HepG2 (cell line): ENCODE data around the gene ERC1. TPM values are rescaled to one million over a fixed set of nuclear protein-coding genes. Genes with fewer than 3 reads are reported as not detected.

Experiments
- ATAC-seq: fragments of 200-7000 bp; cut with Tn5 transposase; 3 replicates; pipeline ENCODE4 v1.9.1; 2020; ENCODE audit warnings: mild to moderate bottlenecking, moderate library complexity
- BruUV-seq: library from RNA; stranded (reverse); fragments of 400-500 nt; replicated peaks from 2 replicates; lab custom pipeline; 2021; lab: Mats Ljungman, UMichigan
- CTCF ChIA-PET: fragments of 300-600 bp; formaldehyde crosslinking; extraction: SDS; loops from one replicate; lab custom pipeline; 2021; ENCODE audit warnings: low total read pairs, inconsistent platforms, low intra/inter-chr PET ratio; lab: Yijun Ruan, JAX
- POLR2A ChIA-PET: fragments of 350-600 bp; sonication (Branson Sonifier 250); formaldehyde crosslinking; loops from one replicate; lab custom pipeline; 2020; ENCODE audit warnings: antibody characterized with exemption, inconsistent platforms; lab: Yijun Ruan, JAX
- DNase-seq: peaks from one replicate; pipeline ENCODE4 v3.0.0-alpha.2; 2015; ENCODE audit warnings: low spot score
- FAIRE-seq: peaks from 3 replicates; lab custom pipeline; 2011; peaks lifted over from hg19 to GRCh38; lab: Jason Lieb, UNC
- H2AFZ ChIP-seq: one replicate; pipeline ENCODE4 v1.6.1; 2011; ENCODE audit warnings: low read length, inconsistent platforms
- H3K27ac ChIP-seq: fragments of 300-600 bp; 3 replicates; pipeline ENCODE4 v1.8.0; 2011; ENCODE audit warnings: mixed run types, mild to moderate bottlenecking, mixed read lengths, low read length, inconsistent platforms; ENCODE audit not compliant: insufficient read depth; ENCODE audit errors: extremely low read length
- H3K27me3 ChIP-seq, 2 experiments: fragments of 200-600 bp in 1 of 2; 2 replicates in 1 of 2; 3 replicates in 1 of 2; pipeline versions ENCODE4 v1.6.0 to v1.8.0; 2011; ENCODE audit warnings: low read length in 2 of 2, mild to moderate bottlenecking in 2 of 2, moderate library complexity in 2 of 2, inconsistent platforms in 1 of 2; ENCODE audit not compliant: insufficient read depth in 2 of 2, control insufficient read depth in 1 of 2
- H3K36me3 ChIP-seq, 2 experiments: fragments of 200-600 bp in 1 of 2; replicated peaks in 1 of 2; 2 replicates in 1 of 2; 3 replicates in 1 of 2; pipeline versions ENCODE4 v1.5.1 to v1.8.0; 2011; ENCODE audit warnings: low read length in 2 of 2, inconsistent platforms in 1 of 2; ENCODE audit not compliant: insufficient read depth in 2 of 2, control insufficient read depth in 1 of 2
- H3K4me1 ChIP-seq: 2 replicates; pipeline ENCODE4 v1.5.1; 2012; ENCODE audit warnings: low read length, inconsistent platforms; ENCODE audit not compliant: insufficient read depth
- H3K4me2 ChIP-seq: 2 replicates; pipeline ENCODE4 v1.6.0; 2011; ENCODE audit warnings: low read depth, low read length, inconsistent platforms
- H3K4me3 ChIP-seq, 3 experiments: fragments of 200-600 bp in 1 of 3; sonication (generic), shearing (Covaris generic) in 1 of 3; replicated peaks in 1 of 3; 2 replicates each; pipeline ENCODE4 v1.5.1; 2011 to 2016; ENCODE audit warnings: low read length in 3 of 3, inconsistent platforms in 2 of 3, low read depth in 2 of 3, mild to moderate bottlenecking in 2 of 3, control low read depth in 1 of 3, mixed read lengths in 1 of 3; ENCODE audit not compliant: insufficient read depth in 1 of 3
- H3K79me2 ChIP-seq: one replicate; pipeline ENCODE4 v1.6.1; 2011; ENCODE audit warnings: low read length, inconsistent platforms; ENCODE audit not compliant: insufficient read depth
- H3K9ac ChIP-seq: 2 replicates; pipeline ENCODE4 v1.6.0; 2011; ENCODE audit warnings: mild to moderate bottlenecking, low read depth, low read length, inconsistent platforms; ENCODE audit not compliant: insufficient read depth
- H3K9me3 ChIP-seq: 2 replicates; pipeline ENCODE4 v1.5.1; 2012; ENCODE audit warnings: mild to moderate bottlenecking, low read length
- H4K20me1 ChIP-seq: 2 replicates; pipeline ENCODE4 v1.6.0; 2011; ENCODE audit warnings: inconsistent platforms, mild to moderate bottlenecking, low read length, moderate library complexity; ENCODE audit not compliant: insufficient read depth
- DMAP1 ChIP-seq: IDR thresholded peaks from 2 replicates; pipeline ENCODE4 v1.6.1; 2016
- FOSL2 ChIP-seq: sonication (generic); formaldehyde crosslinking; IDR thresholded peaks from 2 replicates; pipeline ENCODE4 v1.4.0; 2020; ENCODE audit warnings: missing genetic modification reagents
- JUNB ChIP-seq: sonication (generic); formaldehyde crosslinking; IDR thresholded peaks from 2 replicates; pipeline ENCODE4 v1.8.0; 2022; ENCODE audit warnings: missing genetic modification reagents, mild to moderate bottlenecking, borderline replicate concordance
- KLF12 ChIP-seq: sonication (generic); formaldehyde crosslinking; IDR thresholded peaks from 2 replicates; pipeline ENCODE4 v1.4.0; 2020; ENCODE audit warnings: missing genetic modification reagents, borderline replicate concordance
- RORA ChIP-seq: sonication (generic); formaldehyde crosslinking; IDR thresholded peaks from 2 replicates; pipeline ENCODE4 v1.5.0; 2020; ENCODE audit warnings: mild to moderate bottlenecking, missing genetic modification reagents, moderate library complexity
- SIN3B ChIP-seq: fragments of 150-350 bp; IDR thresholded peaks from 2 replicates; pipeline ENCODE4 v1.6.1; 2014; ENCODE audit warnings: low read length
- XRCC5 ChIP-seq: fragments of 200-400 bp; formaldehyde crosslinking; optimal IDR thresholded peaks from 2 replicates; pipeline ENCODE3; 2017; ENCODE audit warnings: mild to moderate bottlenecking, low read length
- YY1 ChIP-seq: IDR thresholded peaks from 2 replicates; pipeline ENCODE4 v1.6.1; 2011; ENCODE audit warnings: low read length, low read depth, moderate library complexity, mild to moderate bottlenecking; ENCODE audit not compliant: insufficient read depth, insufficient replicate concordance
- ZBTB3 ChIP-seq: sonication (generic); formaldehyde crosslinking; IDR thresholded peaks from 2 replicates; pipeline ENCODE4 v1.4.0; 2020; ENCODE audit warnings: low read depth, mild to moderate bottlenecking, moderate library complexity, missing genetic modification reagents, borderline replicate concordance
- ZNF207 ChIP-seq: fragments of 450-650 bp; IDR thresholded peaks from 2 replicates; pipeline ENCODE4 v1.6.1; 2016; ENCODE audit warnings: antibody characterized with exemption, borderline replicate concordance
- WGBS: methylation state at CpG from one replicate; pipeline ENCODE4 v1.1.6; 2017; ENCODE audit warnings: low lambda C conversion rate; 5-methylcytosine and 5-hydroxymethylcytosine counted together
- in situ Hi-C: cut with HindIII; loops from 2 replicates; pipeline ENCODE4 v1.10.0; 2017; ENCODE audit warnings: low pct_unique_long_range_greater_than_20kb; ENCODE audit not compliant: extremely low pct_ligation_motif_present
- intact Hi-C: fragments of 100-400 bp; cut with micrococcal nuclease; formaldehyde crosslinking; loops from one replicate; pipeline ENCODE4 v1.10.0; 2022; ENCODE audit not compliant: unreplicated experiment
- polyA plus RNA-seq, 8 experiments: library from polyadenylated mRNA; depleted of rRNA in 3 of 8; stranded (reverse) in 7 of 8; unstranded in 1 of 8; fragments of >200 nt; fragmentation: Illumina TruSeq in 4 of 8; extraction: Trizol in 4 of 8; gene quantifications; 2 replicates each; pipeline versions ENCODE4 v1.2.1 to v1.2.3, GENCODE V29; 2011 to 2016; ENCODE audit warnings: low read depth in 4 of 8, missing spikeins in 1 of 8, mixed read lengths in 1 of 8; ENCODE audit not compliant: insufficient read depth in 1 of 8
- total RNA-seq, 5 experiments: library from RNA; depleted of rRNA; stranded (reverse); fragments of >200 nt; fragmentation: Illumina TruSeq; extraction: Trizol; gene quantifications; 2 replicates each; pipeline ENCODE4 v1.2.3, GENCODE V29; 2016; ENCODE audit warnings: low read depth in 1 of 5
- TF ChIP-seq, protein P1 (sequence below): sonication (generic); formaldehyde crosslinking; IDR thresholded peaks from 2 replicates; pipeline ENCODE4 v1.5.0; 2020; ENCODE audit warnings: missing genetic modification reagents
- TF ChIP-seq, protein P2 (sequence below): IDR thresholded peaks from 2 replicates; pipeline ENCODE4 v1.6.1; 2016; ENCODE audit warnings: missing compliant biosample characterization, missing genetic modification reagents, borderline replicate concordance

The ERC1 gene
- total and polyA plus RNA-seq, 2 of the 13 experiments (the other 11 are each of a cell fraction or from before 2014, with no cell fraction given) = 6.1 to 12.4 TPM

DNA sequence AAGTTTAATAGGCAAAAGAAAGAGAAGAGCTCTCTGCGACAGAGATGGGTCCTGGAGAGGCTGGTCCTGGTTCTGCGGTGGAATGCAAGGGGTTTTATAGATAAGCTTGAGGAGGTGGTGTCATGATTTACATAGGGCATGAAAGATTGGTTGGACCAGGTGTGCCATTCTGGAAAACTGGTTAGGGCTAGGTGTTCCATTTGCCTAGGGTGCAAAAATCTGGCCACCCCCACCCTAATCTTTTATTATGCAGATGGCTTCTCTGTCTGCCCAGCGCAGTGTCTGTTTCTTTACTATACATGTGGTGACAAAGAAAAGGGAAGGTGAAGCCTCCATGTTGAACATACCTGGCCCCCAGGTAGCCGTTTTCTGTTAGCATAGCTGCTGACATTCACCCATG is 65.4 kb downstream of the ERC1 start:
- ChIA-PET POLR2A (no interaction called here), CTCF (no interaction called here)
- WGBS = 91% methylated on average over 4 of the region's 4 CpGs
- TF ChIP-seq YY1 (no peak), ZNF207 (no peak), RORA (CRISPR knock-in tag) (no peak), ZBTB3 (CRISPR knock-in tag) (no peak), SIN3B (no peak), DMAP1 (CRISPR knock-in tag) (no peak), XRCC5 (no peak), FOSL2 (CRISPR knock-in tag) (no peak)
- TF ChIP-seq, protein P1, sequence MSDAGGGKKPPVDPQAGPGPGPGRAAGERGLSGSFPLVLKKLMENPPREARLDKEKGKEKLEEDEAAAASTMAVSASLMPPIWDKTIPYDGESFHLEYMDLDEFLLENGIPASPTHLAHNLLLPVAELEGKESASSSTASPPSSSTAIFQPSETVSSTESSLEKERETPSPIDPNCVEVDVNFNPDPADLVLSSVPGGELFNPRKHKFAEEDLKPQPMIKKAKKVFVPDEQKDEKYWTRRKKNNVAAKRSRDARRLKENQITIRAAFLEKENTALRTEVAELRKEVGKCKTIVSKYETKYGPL (CRISPR knock-in tag) = no peak
- Histone ChIP-seq H3K4me1 (peaks cover 29% of the 10 kb centered on the region), H3K36me3 (no peaks in the 10 kb centered on the region), H3K27ac (no peak overlapping the region), H2AFZ (no peak overlapping the region), H3K4me2 (no peak overlapping the region), H3K79me2 (peaks cover 16% of the 10 kb centered on the region), H3K27me3 (no peaks in the 10 kb centered on the region), H3K9ac (no peak overlapping the region), H3K4me3 (no peak overlapping the region), H4K20me1 (no peaks in the 10 kb centered on the region), H3K9me3 (peaks cover 11% of the 10 kb centered on the region)
- BruUV-seq = no TSS peak
- no peak for ATAC-seq
- in situ Hi-C loops = no loop called here
- DNase-seq = no peak
- FAIRE-seq = no peak
- intact Hi-C loops = no loop called here

DNA sequence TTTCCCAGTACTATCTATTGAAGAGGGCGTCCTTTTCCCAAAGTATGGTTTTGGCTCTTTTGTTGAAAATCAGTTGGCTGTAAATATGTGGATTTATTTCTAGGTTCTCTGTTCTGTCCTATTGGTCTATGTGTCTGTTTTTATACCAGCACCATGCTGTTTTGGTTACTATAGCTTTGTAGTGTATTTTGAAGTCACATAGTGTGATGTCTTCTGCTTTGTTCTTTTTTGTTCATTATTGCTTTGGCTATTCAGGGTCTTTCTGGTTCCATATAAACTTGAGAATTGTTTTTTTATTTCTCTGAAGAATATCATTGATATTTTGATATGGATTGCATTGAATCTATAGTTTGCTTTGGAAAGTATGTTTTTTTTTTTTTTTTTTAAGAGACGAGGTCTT is 67.4 kb downstream of the ERC1 start:
- Histone ChIP-seq H3K27ac (no peak overlapping the region), H2AFZ (no peak overlapping the region), H3K27me3 (no peaks in the 10 kb centered on the region), H3K4me3 (no peak overlapping the region), H3K79me2 (peaks cover 18% of the 10 kb centered on the region), H3K9ac (no peak overlapping the region), H3K4me2 (no peak overlapping the region), H3K4me1 (peaks cover 19% of the 10 kb centered on the region), H3K9me3 (peaks cover 14% of the 10 kb centered on the region), H3K36me3 (no peaks in the 10 kb centered on the region), H4K20me1 (no peaks in the 10 kb centered on the region)
- DNase-seq = no peak
- POLR2A ChIA-PET = no interaction called here
- ATAC-seq = no peak
- FAIRE-seq = no peak
- 98% methylated on average over 2 of the region's 2 CpGs for WGBS
- in situ Hi-C loops (no loop called here), intact Hi-C loops (no loop called here)
- CTCF ChIA-PET = no interaction called here
- no peak for TF ChIP-seq JUNB
- no peak for TF ChIP-seq KLF12 (CRISPR knock-in tag)
- TF ChIP-seq, protein P2, sequence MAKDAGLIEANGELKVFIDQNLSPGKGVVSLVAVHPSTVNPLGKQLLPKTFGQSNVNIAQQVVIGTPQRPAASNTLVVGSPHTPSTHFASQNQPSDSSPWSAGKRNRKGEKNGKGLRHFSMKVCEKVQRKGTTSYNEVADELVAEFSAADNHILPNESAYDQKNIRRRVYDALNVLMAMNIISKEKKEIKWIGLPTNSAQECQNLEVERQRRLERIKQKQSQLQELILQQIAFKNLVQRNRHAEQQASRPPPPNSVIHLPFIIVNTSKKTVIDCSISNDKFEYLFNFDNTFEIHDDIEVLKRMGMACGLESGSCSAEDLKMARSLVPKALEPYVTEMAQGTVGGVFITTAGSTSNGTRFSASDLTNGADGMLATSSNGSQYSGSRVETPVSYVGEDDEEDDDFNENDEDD (CRISPR knock-in tag) = no peak
- BruUV-seq = no TSS peak
